HEK293 (cell line): ENCODE results near the gene EFCAB11.

Source experiments
- CTCF ChIA-PET: fragments of 350-600 bp; formaldehyde crosslinking; extraction: SDS; loops from one replicate; lab custom pipeline; 2021; ENCODE audit warnings: antibody characterized with exemption; lab: Yijun Ruan, JAX
- POLR2A ChIA-PET: fragments of 300-600 bp; formaldehyde crosslinking; extraction: SDS; loops from one replicate; lab custom pipeline; 2020; ENCODE audit warnings: antibody characterized with exemption, inconsistent platforms; lab: Yijun Ruan, JAX
- H3K27ac ChIP-seq: fragments of 200-500 bp; sonication (Bioruptor generic); 2 replicates; pipeline ENCODE4 v1.5.1; 2014; ENCODE audit warnings: low read depth, low read length, control low read depth, inconsistent platforms; ENCODE audit errors: extremely low read depth
- H3K36me3 ChIP-seq, 2 experiments: fragments of 200-500 bp in 1 of 2; sonication (Bioruptor generic) in 1 of 2; 1 replicate in 1 of 2; 2 replicates in 1 of 2; pipeline ENCODE4 v1.5.1; 2014 to 2017; ENCODE audit warnings: inconsistent platforms in 2 of 2, low read length in 2 of 2; ENCODE audit not compliant: control insufficient read depth in 2 of 2, insufficient read depth in 1 of 2
- H3K4me1 ChIP-seq: fragments of 200-500 bp; sonication (Bioruptor generic); 2 replicates; pipeline ENCODE4 v1.5.1; 2014; ENCODE audit warnings: mild to moderate bottlenecking, low read length, inconsistent platforms; ENCODE audit not compliant: control insufficient read depth, insufficient read depth
- H3K4me3 ChIP-seq: 2 replicates; pipeline ENCODE4 v1.5.1; 2011; ENCODE audit warnings: low read depth, mild to moderate bottlenecking, control low read depth, low read length, moderate library complexity
- H3K9me3 ChIP-seq: fragments of 200-500 bp; sonication (Bioruptor generic); 2 replicates; pipeline ENCODE4 v1.5.1; 2014; ENCODE audit warnings: low read depth, low read length, inconsistent platforms; ENCODE audit not compliant: control insufficient read depth, insufficient read depth
- GLI2 ChIP-seq: fragments of 450-650 bp; formaldehyde crosslinking; IDR thresholded peaks from 2 replicates; pipeline ENCODE4; 2017; ENCODE audit warnings: missing biosample characterization, missing genetic modification characterization, low read depth, borderline replicate concordance
- IKZF3 ChIP-seq: fragments of 450-650 bp; IDR thresholded peaks from 2 replicates; pipeline ENCODE4 v1.5.0; 2018; ENCODE audit warnings: missing biosample characterization, mild to moderate bottlenecking, missing genetic modification characterization, moderate library complexity
- KLF8 ChIP-seq: fragments of 450-650 bp; formaldehyde crosslinking; IDR thresholded peaks from 2 replicates; pipeline ENCODE4 v1.5.1; 2016; ENCODE audit warnings: missing biosample characterization, missing genetic modification characterization
- OSR2 ChIP-seq: fragments of 450-650 bp; formaldehyde crosslinking; IDR thresholded peaks from 2 replicates; pipeline ENCODE4 v1.5.1; 2016; ENCODE audit warnings: missing biosample characterization, missing genetic modification characterization
- SCRT2 ChIP-seq: fragments of 450-650 bp; formaldehyde crosslinking; IDR thresholded peaks from 2 replicates; pipeline ENCODE4 v1.5.1; 2016; ENCODE audit warnings: missing biosample characterization, missing genetic modification characterization
- SP7 ChIP-seq: fragments of 450-650 bp; formaldehyde crosslinking; IDR thresholded peaks from 2 replicates; pipeline ENCODE4 v1.5.1; 2016; ENCODE audit warnings: missing biosample characterization, missing genetic modification characterization
- ZBTB21 ChIP-seq: fragments of 450-650 bp; formaldehyde crosslinking; IDR thresholded peaks from 2 replicates; pipeline ENCODE4 v1.5.1; 2017; ENCODE audit warnings: missing biosample characterization, missing genetic modification characterization
- ZEB2 ChIP-seq: fragments of 450-650 bp; formaldehyde crosslinking; IDR thresholded peaks from 2 replicates; pipeline ENCODE4 v1.5.1; 2016; ENCODE audit warnings: missing biosample characterization, missing genetic modification characterization
- ZFHX2 ChIP-seq: fragments of 450-650 bp; formaldehyde crosslinking; conservative IDR thresholded peaks from 2 replicates; pipeline ENCODE4 v1.5.1; 2016; ENCODE audit warnings: missing biosample characterization, missing genetic modification characterization
- ZNF2 ChIP-seq: fragments of 450-650 bp; formaldehyde crosslinking; IDR thresholded peaks from 2 replicates; pipeline ENCODE4 v1.5.1; 2016; ENCODE audit warnings: missing biosample characterization, missing genetic modification characterization
- ZNF202 ChIP-seq: fragments of 450-650 bp; formaldehyde crosslinking; IDR thresholded peaks from 2 replicates; pipeline ENCODE4 v1.5.1; 2016; ENCODE audit warnings: missing biosample characterization, missing genetic modification characterization, borderline replicate concordance
- ZNF423 ChIP-seq: fragments of 450-650 bp; formaldehyde crosslinking; IDR thresholded peaks from 2 replicates; pipeline ENCODE4 v1.5.1; 2016; ENCODE audit warnings: missing biosample characterization, missing genetic modification characterization
- ZNF433 ChIP-seq: fragments of 450-650 bp; formaldehyde crosslinking; IDR thresholded peaks from 2 replicates; pipeline ENCODE4 v1.5.1; 2016; ENCODE audit warnings: missing biosample characterization, missing genetic modification characterization, low read depth
- ZNF629 ChIP-seq: fragments of 450-650 bp; formaldehyde crosslinking; IDR thresholded peaks from 2 replicates; pipeline ENCODE4 v1.5.1; 2017; ENCODE audit warnings: missing biosample characterization, missing genetic modification characterization
- ZSCAN23 ChIP-seq: fragments of 450-650 bp; formaldehyde crosslinking; IDR thresholded peaks from 2 replicates; pipeline ENCODE4 v1.5.1; 2016; ENCODE audit warnings: missing biosample characterization, missing genetic modification characterization
- ZSCAN30 ChIP-seq: fragments of 450-650 bp; IDR thresholded peaks from 2 replicates; pipeline ENCODE4 v1.5.1; 2018; ENCODE audit warnings: missing biosample characterization, mild to moderate bottlenecking, missing genetic modification characterization, moderate library complexity
- TF ChIP-seq, protein P1 (sequence below): fragments of 450-650 bp; formaldehyde crosslinking; IDR thresholded peaks from 2 replicates; pipeline ENCODE4 v1.5.1; 2016; ENCODE audit warnings: missing biosample characterization, missing genetic modification characterization
- TF ChIP-seq, protein P2 (sequence below): fragments of 450-650 bp; formaldehyde crosslinking; IDR thresholded peaks from 2 replicates; pipeline ENCODE4 v1.5.1; 2017; ENCODE audit warnings: missing biosample characterization, missing genetic modification characterization
- TF ChIP-seq, protein P3 (sequence below): fragments of 450-650 bp; formaldehyde crosslinking; IDR thresholded peaks from 2 replicates; pipeline ENCODE4 v1.5.1; 2017; ENCODE audit warnings: missing biosample characterization, missing genetic modification characterization
- TF ChIP-seq, protein P4 (sequence below): fragments of 450-650 bp; formaldehyde crosslinking; IDR thresholded peaks from 2 replicates; pipeline ENCODE4 v1.5.1; 2016; ENCODE audit warnings: missing biosample characterization, missing genetic modification characterization
- TF ChIP-seq, protein P5 (sequence below): fragments of 450-650 bp; formaldehyde crosslinking; IDR thresholded peaks from 2 replicates; pipeline ENCODE4 v1.5.1; 2016; ENCODE audit warnings: missing biosample characterization, missing genetic modification characterization
- TF ChIP-seq, protein P6 (sequence below): fragments of 450-650 bp; IDR thresholded peaks from 2 replicates; pipeline ENCODE4 v1.5.1; 2018; ENCODE audit warnings: missing biosample characterization, mild to moderate bottlenecking, missing genetic modification characterization

The EFCAB11 gene

DNA sequence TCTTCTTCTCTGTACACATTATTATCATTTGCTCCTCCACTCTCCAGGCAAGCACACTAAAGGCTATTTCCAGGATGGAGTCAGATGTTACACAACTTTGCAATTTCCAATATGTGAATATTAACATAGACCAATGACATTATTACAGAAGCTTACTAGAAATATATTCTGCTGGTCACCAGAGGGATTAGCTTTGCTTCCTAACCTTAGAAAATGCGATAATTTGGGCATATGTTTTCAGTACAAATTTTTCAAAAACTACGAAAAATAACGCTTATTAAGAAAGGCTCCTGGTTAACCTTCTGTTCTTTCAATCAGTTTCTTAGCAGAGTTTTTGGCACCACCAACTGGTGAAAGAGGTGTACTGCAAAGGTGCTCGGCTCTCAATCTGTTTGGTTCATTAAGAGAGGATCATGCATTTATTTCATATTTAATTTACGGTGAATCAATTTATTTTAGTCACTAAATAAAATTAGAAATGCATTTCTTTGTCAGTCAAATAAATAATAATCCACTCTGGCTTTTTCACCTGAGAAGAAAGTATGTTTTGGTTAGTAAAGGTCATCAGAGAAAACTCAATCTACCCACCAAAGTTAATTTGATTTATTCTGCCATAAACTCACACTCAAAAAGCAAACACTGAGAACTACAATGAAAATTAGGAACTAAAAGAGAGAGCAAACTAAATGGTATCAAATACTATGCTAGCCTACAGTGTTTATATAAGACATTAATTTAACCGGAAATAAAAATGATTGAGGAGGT lies 39.2 kb downstream of the EFCAB11 start (continued):
- TF ChIP-seq ZNF202 (tag by site-specific recombination) (no peak), ZNF423 (tag by site-specific recombination) (no peak), GLI2 (tag by site-specific recombination) (no peak), ZSCAN30 (tag by site-specific recombination) (peak; percentile 84; the same call in 1 of the 2 replicates), ZFHX2 (no peak)

DNA sequence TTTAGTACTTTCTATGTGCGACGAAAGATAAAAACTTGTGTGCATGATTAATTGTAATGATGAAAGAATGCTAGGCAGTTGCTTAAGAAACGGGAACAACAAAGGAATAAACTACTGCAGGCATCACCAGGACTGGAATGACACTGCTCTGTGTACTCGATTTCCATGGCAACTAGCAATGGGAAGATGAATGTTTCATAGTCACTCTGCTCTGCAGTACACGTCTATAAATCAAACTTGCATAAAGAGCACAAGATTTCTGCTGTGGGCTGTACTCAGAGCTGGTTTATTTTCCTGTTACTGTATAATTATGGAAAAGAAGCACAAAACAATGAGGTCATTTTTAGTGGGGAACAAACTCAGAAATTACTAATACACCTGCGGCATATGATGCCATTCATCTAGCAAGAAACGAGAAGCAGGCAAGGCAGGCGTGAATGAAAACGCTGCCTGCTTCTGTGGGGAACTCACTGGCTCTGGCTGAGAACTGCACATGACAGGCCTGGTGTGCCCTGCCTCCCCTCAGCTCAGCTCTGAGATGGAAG lies 41.8 kb downstream of the EFCAB11 start:
- Histone ChIP-seq H3K4me3 (no peak overlapping the region), H3K4me1 (peaks cover 20% of the 10 kb centered on the region), H3K27ac (no peak overlapping the region), H3K36me3 (no peaks in the 10 kb centered on the region), H3K9me3 (no peaks in the 10 kb centered on the region)
- CTCF ChIA-PET = interaction anchor here (0.6 to 1.8 kb wide), 4 partner anchors 883 to 1351 kb away, joined by 3 to 6 read pairs (median 3); no protein-coding TSS in a partner anchor
- POLR2A ChIA-PET = no interaction called here
- TF ChIP-seq, protein P1, sequence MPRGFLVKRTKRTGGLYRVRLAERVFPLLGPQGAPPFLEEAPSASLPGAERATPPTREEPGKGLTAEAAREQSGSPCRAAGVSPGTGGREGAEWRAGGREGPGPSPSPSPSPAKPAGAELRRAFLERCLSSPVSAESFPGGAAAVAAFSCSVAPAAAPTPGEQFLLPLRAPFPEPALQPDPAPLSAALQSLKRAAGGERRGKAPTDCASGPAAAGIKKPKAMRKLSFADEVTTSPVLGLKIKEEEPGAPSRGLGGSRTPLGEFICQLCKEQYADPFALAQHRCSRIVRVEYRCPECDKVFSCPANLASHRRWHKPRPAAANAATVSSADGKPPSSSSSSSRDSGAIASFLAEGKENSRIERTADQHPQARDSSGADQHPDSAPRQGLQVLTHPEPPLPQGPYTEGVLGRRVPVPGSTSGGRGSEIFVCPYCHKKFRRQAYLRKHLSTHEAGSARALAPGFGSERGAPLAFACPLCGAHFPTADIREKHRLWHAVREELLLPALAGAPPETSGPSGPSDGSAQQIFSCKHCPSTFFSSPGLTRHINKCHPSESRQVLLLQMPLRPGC (tag by site-specific recombination) = 0 out of 2 replicates have a peak, but pooled peaks have one; percentile 20
- TF ChIP-seq ZEB2 (peak; percentile 80; the same call in 1 of the 2 replicates), ZSCAN23 (tag by site-specific recombination) (0 out of 2 replicates have a peak, but pooled peaks have one; percentile 9), ZBTB21 (tag by site-specific recombination) (peak; percentile 66), ZFHX2 (no peak), ZNF629 (tag by site-specific recombination) (peak; percentile 63), ZNF433 (tag by site-specific recombination) (0 out of 2 replicates have a peak, but pooled peaks have one; percentile 12), IKZF3 (tag by site-specific recombination) (peak; percentile 73; the same call in 1 of the 2 replicates), SCRT2 (tag by site-specific recombination) (peak; percentile 86), KLF8 (no peak), OSR2 (tag by site-specific recombination) (peak; percentile 83), SP7 (tag by site-specific recombination) (peak; percentile 100), ZNF2 (tag by site-specific recombination) (no peak)
- TF ChIP-seq, protein P2, sequence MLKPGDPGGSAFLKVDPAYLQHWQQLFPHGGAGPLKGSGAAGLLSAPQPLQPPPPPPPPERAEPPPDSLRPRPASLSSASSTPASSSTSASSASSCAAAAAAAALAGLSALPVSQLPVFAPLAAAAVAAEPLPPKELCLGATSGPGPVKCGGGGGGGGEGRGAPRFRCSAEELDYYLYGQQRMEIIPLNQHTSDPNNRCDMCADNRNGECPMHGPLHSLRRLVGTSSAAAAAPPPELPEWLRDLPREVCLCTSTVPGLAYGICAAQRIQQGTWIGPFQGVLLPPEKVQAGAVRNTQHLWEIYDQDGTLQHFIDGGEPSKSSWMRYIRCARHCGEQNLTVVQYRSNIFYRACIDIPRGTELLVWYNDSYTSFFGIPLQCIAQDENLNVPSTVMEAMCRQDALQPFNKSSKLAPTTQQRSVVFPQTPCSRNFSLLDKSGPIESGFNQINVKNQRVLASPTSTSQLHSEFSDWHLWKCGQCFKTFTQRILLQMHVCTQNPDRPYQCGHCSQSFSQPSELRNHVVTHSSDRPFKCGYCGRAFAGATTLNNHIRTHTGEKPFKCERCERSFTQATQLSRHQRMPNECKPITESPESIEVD = peak; percentile 91
- TF ChIP-seq, protein P3, sequence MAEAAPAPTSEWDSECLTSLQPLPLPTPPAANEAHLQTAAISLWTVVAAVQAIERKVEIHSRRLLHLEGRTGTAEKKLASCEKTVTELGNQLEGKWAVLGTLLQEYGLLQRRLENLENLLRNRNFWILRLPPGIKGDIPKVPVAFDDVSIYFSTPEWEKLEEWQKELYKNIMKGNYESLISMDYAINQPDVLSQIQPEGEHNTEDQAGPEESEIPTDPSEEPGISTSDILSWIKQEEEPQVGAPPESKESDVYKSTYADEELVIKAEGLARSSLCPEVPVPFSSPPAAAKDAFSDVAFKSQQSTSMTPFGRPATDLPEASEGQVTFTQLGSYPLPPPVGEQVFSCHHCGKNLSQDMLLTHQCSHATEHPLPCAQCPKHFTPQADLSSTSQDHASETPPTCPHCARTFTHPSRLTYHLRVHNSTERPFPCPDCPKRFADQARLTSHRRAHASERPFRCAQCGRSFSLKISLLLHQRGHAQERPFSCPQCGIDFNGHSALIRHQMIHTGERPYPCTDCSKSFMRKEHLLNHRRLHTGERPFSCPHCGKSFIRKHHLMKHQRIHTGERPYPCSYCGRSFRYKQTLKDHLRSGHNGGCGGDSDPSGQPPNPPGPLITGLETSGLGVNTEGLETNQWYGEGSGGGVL (tag by site-specific recombination) = 0 out of 2 replicates have a peak, but pooled peaks have one; percentile 14
- TF ChIP-seq, protein P4, sequence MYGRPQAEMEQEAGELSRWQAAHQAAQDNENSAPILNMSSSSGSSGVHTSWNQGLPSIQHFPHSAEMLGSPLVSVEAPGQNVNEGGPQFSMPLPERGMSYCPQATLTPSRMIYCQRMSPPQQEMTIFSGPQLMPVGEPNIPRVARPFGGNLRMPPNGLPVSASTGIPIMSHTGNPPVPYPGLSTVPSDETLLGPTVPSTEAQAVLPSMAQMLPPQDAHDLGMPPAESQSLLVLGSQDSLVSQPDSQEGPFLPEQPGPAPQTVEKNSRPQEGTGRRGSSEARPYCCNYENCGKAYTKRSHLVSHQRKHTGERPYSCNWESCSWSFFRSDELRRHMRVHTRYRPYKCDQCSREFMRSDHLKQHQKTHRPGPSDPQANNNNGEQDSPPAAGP (tag by site-specific recombination) = no peak
- TF ChIP-seq, protein P5, sequence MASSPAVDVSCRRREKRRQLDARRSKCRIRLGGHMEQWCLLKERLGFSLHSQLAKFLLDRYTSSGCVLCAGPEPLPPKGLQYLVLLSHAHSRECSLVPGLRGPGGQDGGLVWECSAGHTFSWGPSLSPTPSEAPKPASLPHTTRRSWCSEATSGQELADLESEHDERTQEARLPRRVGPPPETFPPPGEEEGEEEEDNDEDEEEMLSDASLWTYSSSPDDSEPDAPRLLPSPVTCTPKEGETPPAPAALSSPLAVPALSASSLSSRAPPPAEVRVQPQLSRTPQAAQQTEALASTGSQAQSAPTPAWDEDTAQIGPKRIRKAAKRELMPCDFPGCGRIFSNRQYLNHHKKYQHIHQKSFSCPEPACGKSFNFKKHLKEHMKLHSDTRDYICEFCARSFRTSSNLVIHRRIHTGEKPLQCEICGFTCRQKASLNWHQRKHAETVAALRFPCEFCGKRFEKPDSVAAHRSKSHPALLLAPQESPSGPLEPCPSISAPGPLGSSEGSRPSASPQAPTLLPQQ (tag by site-specific recombination) = peak; percentile 68; the same call in 1 of the 2 replicates
- TF ChIP-seq, protein P6, sequence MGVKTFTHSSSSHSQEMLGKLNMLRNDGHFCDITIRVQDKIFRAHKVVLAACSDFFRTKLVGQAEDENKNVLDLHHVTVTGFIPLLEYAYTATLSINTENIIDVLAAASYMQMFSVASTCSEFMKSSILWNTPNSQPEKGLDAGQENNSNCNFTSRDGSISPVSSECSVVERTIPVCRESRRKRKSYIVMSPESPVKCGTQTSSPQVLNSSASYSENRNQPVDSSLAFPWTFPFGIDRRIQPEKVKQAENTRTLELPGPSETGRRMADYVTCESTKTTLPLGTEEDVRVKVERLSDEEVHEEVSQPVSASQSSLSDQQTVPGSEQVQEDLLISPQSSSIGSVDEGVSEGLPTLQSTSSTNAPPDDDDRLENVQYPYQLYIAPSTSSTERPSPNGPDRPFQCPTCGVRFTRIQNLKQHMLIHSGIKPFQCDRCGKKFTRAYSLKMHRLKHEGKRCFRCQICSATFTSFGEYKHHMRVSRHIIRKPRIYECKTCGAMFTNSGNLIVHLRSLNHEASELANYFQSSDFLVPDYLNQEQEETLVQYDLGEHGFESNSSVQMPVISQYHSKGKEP (tag by site-specific recombination) = peak; percentile 28; the same call in 1 of the 2 replicates
